NCI-H2029 treated with DMSO at 0.1 percent for 48 hours (cell line): ENCODE data around the gene SOX6.

Source experiments
- DNase-seq: peaks from one replicate; lab custom pipeline; 2025; lab: John Stamatoyannopoulos, UW

Gene SOX6

DNA sequence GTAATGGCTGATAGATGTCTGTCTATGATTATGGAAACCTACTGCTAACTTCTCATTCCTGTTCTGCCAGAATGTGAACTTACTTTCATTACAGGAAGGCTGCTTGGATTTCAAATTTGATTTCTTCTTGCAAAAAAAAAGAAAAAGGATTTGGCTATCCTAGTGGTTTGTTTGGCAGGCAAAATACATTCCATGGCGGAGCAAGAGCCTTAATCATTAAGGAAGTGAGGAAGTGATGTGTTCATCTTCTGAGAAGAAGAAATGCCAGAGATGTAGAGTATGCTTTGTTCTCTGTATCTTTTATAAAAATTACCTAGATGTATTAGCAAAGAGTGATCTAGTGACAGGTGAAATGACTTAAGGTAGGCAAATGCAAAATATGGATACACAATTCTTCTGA is 356.3 kb downstream of the SOX6 start:
- no peak for DNase-seq

DNA sequence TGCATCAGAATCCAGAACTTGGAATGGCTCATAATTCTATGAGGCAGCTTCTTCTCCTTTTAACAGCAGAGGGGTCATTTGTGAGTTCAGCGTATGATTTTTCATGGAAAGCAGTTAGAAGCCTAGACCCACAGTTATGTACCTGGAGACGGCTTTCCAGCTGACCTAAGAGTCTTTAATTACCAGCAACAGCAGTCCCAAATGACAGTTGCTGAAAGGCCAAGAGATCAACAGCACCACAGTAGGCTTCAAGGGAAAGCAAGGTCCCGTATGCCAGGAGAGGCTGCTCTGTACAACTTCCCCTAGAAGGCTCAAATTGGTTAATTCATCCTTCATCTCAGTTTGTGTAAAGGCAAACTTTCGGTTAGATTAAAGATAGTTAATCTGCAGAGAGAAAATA is 363.0 kb downstream of the SOX6 start:
- no peak for DNase-seq

DNA sequence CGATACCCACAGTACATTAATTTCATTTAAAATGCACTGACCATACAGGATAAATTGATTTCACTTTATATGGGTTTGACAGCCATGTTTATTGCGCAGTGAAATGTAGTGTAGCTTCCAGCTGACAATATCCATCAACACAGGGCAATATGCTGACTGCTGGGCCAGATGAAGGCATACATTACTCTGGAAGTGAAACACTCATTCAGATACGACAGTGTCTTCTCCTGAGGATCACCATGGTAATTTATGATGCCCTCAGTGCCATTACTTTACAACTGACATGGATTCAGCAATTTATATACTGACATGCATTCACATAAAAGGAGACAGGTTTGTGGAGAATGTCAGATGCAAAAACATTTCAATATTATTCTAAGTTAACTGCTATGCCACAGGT is 365.1 kb downstream of the SOX6 start:
- DNase-seq: no peak

DNA sequence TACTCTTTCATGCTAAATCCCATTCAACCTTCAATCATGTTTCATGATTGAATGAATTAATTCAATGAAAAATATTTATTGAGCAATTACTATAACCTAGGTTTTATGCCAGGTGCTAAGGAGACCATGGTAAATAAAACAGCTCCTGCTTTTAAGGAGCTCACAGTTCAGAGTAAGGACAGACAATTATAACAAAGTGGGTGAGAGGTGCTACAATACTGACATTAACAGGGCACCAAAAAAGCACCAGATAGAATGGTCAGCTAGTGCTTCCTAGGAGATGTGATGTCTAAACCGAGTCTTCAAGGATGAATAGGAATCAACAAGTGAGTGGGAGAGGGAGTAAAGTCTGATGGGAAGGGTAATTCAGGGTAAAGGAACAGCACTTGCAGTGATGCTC is 366.7 kb downstream of the SOX6 start:
- no peak for DNase-seq

DNA sequence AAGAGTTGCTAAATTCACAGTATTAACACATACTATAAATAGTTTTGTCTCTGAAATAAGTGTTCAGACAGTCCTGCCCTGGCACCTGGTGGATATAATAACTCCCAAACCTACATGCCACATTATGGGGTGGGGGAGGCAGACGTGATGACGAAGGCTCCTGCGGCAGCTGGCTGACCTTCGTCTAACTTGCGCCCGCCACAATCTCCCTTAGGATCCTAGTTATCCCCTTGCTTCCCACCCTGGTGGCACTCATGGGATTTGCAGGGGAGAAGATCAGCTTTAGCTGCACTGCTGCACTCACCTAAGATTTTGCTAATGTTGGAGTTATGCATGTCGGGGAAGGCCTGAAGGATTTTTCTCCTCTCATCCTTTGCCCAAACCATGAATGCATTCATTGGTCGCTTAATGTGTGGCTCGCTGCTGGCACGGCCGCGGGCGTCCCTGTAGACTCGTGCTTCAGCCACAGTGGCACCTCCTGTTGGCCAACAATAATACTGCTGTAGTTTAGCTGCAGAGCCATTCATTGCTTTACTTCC is 367.6 kb downstream of the SOX6 start:
- no peak for DNase-seq

DNA sequence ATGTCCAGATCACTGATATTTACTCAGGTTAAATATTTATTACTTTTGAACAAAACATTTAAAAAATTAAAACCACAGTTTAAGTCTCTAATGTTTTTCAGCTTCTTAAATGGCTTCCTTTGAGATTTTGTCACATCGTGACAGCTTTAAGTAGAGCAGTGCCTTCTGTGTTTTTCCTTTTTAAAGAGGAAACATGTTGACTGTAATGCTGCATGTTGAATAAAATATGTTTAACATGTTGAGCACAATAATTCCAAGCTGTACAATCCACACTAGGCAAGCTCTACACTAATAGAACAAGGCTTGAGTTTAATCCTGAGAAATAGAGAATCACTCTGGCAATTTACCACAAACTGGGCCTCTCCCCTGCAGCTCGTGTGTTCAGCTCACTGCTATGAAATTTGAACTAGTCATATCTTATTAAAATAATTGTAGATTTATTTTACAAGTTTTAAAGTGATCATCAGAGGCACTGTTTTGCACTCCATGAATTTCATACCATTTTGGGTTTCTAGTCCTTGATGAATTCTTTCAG is 368.3 kb downstream of the SOX6 start:
- no peak for DNase-seq

DNA sequence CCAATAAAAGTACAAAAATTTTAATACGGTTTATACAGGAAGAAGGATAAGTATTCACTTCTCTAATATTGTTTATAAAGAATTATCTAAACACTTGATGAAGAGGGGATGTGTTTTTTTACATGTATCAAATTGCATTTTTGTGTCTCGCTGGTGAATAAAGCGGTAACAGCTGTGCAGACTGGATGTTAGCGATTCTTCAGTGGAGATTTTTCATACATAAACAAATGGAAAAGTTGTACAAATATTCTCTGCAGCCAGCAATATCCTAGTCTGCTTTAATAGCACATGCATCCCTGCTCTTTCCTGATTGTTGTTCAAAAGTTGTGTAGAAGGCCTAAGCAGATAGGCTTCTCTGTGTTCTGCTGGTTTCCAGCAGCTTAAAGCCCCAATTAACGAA is 369.3 kb downstream of the SOX6 start:
- DNase-seq: no peak

DNA sequence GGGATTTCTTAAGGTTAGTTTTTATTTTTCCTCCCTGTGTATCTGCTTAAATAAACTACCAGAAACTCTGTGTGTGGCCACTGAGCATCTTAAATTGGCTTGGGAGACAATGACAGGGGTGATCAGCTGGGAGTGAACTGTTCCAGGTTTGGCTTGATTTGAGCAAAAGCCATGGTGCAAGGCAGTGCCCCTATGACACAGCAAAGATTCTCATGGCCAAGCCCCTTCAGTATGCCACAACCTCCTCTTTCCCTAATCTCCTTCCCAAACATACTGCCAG is 370.5 kb downstream of the SOX6 start:
- DNase-seq: no peak

DNA sequence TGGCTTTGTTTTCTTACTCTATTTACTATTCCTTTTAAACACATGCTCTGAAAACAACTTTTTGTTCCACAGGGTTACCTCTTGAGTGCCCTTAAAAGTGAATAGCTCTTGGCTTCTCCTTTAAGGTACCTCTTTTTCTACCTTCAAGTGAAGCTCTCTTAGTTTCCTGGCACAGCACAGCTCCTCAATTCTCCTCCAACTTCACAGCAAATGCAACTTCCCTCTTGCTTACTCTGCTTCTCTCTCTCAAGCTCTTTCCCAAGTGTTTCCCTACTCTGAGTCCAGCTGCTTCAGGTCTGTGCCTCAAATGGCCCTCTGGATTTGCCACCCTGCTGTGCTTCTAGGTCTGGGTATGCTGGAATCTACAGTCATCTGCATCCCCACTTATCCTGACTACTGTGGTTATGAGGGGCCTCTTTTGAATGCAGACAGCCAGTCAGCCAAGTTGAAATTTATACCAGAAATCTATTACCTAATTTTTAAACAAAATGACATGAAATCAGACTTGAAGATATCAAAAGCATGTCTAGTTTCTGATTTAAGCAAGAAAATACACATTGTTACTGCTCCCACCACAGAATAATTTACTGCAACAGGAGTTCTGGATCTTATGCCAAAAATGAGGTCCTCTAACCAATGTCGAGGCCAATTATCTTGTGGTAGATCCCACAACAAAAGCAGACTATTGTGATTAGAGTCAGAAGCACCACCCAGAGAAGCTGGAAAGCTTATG is 371.1 kb downstream of the SOX6 start:
- no peak for DNase-seq

DNA sequence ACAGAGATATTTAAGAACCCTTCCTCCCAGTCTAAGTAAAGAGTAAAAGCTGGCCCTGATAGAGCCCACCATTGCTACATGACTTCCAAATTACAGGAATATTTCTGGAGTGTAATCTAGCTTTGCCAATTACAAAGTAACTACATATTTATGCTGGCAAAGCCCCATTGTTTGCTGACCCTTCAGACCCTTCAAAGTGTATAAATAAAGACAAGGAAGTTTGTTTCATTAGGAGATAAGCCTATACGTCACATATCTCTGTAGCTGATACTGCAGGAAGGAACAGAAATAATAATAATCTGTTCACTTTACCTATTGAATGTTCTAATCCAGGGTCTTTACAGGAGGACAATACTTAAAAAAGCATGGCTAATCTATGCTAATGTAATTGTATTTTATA is 375.1 kb downstream of the SOX6 start:
- no peak for DNase-seq

DNA sequence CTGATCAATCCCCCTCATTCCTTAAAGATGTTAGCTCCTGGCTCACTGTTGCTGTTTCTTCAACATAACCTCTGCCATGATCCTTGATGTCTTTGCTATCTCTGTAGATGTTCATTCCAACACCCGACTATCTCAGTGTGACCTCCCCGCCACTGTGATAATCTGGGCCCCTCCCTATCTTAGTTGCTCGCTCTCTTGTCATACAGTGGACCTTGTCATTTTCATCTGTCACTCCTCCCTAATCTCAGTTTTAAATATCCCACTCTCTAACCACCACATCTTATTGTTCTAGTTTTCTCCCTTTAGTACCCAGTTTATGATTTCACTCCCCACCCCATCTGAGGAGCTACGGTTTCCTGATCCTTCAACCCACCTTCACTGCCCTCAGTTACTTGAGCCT is 379.2 kb downstream of the SOX6 start:
- no peak for DNase-seq

DNA sequence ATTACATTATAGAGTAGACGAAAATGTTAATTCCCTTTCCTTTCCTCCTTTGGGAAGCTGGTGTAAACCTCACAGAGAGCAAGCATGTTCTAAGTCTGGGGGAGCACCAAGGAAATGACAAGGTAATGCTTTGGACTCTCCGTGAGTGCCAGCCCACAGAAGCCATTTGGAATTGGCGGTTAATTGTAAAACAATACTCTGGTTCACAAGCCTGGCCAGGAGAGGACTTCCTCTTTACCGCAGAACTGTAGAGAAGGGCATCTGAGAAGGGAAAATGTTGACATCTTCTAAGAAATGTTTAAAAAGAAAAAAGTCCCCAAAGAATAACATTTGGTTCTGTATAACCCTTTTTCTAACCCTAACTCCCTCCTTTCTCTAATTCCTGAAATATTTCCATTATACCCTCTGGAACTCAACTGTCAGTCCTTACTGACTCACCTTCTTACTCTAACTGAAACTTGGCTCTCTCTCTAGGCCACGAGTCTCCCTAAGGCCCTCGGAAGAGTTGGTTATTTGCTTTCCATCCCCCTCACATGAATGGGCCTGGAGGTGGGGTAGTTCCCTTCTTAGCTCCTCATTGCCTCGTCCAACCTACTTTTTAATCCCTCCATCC is 379.8 kb downstream of the SOX6 start:
- no peak for DNase-seq

DNA sequence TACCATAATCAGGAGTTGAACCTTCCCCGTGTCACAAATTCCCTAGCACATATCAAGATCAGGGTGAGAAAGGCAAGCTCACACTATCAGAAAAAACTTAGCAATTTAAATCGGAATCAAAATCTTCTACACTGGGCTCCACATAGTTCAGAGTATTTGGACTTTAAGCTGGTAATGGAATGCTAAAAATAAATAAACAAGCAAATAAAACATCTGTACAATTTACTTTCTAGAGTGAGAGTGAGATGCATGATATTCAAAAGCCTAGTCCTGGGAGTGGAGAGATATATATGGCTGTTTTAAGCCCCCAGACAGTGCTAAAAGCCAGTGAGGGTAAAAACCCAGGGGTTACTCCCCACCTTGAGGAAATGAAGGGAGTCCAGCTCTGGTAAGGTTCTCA is 380.6 kb downstream of the SOX6 start:
- no peak for DNase-seq

DNA sequence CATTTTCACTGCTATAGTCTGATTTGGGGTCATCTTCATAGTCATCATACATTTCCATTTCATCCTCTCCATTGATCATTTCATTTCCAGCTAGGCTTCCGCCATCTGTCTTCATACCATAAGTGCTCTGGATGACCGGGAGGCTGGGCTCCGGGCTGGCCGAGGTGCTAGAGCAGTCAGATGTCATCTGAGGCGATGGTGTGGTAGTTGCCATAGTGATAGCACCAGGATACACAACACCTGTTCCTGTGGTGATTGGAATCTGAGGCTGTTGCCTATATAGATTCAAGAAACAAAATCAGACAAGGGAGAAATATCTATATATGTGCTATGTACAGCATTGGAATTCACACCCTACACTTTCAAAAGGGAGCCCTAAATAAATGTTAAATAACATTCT is 383.5 kb downstream of the SOX6 start:
- no peak for DNase-seq

DNA sequence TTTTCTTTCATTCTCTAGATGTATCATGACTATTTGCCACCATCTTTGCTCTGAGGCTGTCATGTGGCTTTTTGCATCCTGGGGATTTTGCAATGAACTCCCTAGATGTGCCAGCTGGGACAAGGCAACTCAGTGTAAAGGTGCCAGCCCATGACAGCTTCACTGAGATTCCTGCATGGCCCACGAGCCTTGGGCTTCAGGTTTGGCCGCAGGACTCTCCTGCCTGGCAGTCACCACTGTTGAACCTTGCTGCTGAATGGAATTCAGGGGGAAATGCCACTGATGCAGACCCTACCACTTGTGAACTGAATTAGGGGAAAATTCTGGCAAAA is 385.2 kb downstream of the SOX6 start:
- no peak for DNase-seq

DNA sequence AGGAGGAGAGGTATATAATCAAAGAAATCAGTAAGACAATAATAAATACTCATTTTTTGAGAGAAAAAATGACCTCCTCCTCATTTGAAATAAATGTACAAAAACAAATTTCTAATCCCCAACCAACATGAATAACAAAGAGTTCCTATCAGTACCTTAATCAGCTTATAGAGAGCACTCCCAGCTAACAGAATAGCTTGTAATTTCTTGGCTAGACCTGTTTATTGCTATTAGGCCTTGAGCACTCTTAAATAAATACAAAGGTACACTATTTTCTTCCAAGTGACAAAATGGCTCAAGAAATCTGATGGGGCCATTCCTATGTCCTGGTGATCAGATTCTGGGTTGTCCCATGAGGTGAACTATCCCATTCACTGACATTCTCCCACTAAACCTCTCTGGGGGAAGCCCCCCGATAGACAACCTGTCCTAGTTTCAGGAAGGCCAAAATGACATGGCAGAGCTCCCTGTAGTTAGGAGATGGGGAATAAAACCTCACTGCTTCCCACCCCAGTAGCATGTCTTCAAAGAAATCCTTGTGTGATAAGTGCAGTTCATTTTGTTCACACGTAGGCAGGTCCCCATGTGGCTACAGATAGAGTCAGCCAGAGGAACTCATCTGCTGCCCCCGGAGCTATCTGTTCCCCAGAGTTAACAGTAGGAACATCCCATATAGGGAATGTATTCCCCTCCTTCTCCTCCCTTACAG is 385.7 kb downstream of the SOX6 start:
- no peak for DNase-seq

DNA sequence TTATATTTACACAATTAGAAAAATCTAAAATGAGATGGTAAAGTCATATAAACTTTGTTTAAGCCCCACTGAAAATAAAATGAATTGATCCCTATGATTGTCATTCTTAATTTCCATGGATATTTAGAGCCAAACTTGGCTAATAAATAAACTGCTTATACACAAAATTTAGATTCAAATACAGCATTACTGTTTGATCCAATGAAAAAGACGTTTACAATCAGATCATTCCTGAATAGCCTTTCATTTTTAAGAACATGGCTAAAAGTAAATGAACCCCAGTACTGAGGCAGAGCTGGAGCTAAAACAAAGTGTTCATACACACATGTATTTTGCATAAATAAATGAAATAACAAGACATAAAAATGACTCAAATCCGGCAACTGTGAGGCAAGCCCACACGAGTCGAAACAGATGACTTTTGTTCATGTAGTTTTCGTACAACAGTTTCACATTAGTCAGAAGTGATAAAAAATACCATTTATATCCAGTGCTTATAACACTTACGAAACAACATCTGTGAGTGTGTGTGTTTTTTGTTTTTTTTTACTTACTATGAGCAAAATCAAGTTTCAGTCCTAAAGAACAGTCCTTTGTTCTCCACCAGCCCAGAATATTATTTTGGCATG is 386.5 kb downstream of the SOX6 start:
- DNase-seq: no peak

DNA sequence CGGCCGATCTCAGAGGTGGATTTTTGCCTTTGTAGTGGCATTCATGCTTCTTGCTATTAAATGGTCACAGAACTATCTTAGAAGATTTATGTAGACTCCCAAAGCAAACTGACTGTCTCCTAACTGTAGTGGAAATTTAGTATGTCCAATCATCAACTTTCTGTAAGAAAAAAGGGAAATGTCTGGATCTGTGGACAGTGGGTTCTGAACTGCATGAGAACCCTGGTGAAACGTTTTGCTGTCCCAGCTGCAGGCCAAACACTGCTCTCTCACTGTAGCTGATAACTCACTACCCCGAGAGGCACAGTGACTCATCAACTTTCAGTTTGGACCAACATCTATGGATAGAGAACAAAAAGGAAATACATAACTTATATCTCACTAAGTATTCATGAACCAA is 387.1 kb downstream of the SOX6 start:
- DNase-seq: no peak

DNA sequence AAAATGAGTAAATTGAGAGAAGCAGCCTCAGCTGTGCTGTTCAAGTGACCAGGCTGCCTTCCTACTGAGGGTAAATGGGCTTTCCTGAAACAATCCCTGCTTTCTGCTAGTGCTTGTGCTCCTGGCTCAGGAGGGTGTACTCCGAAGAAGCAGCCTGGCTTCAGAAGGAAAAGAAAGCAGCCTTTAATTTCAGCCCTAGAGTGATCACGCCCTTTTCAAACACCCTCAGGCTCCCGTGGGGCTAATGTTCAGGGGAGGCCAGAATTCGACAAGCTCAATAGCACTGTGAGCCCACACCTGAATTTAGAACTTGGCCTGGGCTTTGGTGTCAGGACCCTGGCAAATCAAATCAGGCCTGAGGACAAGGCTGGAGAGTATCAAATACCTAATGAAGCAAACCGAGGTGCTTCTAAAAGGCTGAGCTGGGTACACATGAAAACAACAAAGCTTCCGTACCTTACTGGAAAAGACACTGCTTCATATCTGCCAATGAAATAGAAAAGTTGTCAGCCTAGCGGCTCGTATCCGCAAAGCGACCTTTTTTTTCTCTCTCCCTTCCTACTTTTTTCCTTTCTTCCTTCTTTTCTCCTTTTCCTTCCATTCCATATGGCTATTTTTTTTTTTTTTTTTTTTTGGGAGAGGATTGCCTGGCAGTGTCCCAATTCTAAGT is 387.8 kb downstream of the SOX6 start:
- no peak for DNase-seq

DNA sequence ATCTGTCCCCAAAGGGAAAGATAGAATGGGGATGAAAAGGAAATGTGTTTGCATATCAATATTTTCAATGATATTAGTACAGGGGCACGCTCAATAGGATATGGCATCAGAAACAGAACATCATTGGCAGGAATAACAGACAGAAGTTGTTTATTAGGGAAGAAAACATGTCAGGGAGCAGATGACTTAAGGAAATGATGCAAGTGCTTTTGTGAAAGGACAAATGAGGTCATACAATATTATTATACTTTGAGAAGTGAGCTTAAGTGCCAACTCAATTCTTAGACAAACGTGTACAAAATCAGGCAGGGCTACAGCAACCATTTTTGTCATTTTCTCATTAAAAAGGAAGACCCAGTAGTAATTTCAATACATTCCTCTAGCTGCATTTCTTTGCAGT is 388.4 kb downstream of the SOX6 start:
- DNase-seq: no peak

DNA sequence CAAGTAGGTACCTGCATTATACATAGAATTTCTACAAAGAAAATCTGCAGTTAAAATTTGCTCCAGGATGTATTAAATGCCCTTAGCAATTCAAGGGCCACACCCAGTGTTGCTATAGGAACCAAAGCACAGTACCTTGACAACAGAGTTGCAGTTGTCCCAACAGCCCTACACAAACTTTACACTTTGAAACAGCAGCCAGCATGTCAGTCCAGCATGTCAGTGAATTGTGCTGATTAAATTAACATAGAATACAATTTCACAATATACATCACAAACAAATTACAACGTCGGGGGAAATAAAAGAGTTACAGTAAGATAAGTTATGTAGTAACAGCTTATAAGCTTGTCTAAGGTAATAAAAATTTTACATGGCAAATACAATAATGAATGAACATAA is 389.2 kb downstream of the SOX6 start:
- DNase-seq: no peak

DNA sequence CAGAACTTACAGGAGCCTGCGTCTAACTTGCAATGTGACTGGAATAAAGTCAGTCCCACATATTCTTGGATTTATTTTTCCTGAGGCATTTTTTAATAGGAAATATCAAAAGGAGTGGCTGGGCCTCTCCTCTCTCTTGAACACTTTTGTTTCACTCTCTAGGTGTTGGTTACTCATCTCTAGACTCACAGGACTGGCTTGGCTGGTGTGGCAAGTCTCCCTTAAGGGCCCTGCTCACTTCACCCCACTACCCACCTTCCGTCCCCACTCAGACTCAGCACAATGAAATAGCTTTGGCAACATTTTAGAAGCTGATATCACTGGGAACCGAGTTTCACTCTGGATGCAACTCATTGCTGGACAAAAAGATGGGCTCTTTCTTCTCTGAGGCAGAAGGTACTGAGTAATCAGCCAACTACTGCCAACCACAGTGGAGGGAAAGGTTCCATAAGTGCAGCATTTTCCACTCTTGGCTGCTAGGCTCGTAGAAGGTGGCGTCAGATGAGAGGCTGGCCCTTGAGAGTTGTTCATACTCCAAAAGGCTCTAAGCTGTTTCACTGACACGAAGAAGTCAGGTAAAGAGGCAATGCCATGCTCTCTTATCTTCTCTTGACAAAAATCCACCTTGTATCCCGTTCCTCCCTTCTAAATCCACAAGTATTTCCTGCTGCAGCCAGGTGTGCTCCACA is 390.6 kb downstream of the SOX6 start:
- no peak for DNase-seq
